Jurkat, Clone E6-1 (cell line): Measurements from ENCODE around the gene MRPL39.

Experiments
- DNase-seq: peaks from one replicate; pipeline ENCODE4 v3.0.0-alpha.2; 2011; ENCODE audit warnings: low read depth, low spot score
- H3K4me3 ChIP-seq: 2 replicates; pipeline ENCODE4 v1.5.1; 2011; ENCODE audit warnings: mild to moderate bottlenecking, low read length, control low read depth, moderate library complexity

Gene MRPL39

GRCh38 chr21:25573409-25574206, 33.7 kb downstream of the MRPL39 start:
- peak; percentile 94 for DNase-seq
- H3K4me3 ChIP-seq: peak overlapping the region; percentile 6

GRCh38 chr21:25572861-25573310, 34.4 kb downstream of the MRPL39 start:
- peak; percentile 31 for DNase-seq
- H3K4me3 ChIP-seq: no peak overlapping the region

- DNase-seq: no peak
- no peak overlapping the region for H3K4me3 ChIP-seq
These were observed 35.6 kb downstream of the MRPL39 start for GRCh38 chr21:25571726-25572121.

- H3K4me3 ChIP-seq: no peak overlapping the region
- DNase-seq: no peak
These were observed 37.6 kb downstream of the MRPL39 start for GRCh38 chr21:25569711-25570110.

- no peak overlapping the region for H3K4me3 ChIP-seq
- DNase-seq: no peak
These were observed 38.2 kb downstream of the MRPL39 start for GRCh38 chr21:25569084-25569483.

GRCh38 chr21:25568246-25568645, 39.0 kb downstream of the MRPL39 start:
- no peak overlapping the region for H3K4me3 ChIP-seq
- DNase-seq: no peak

- no peak for DNase-seq
- H3K4me3 ChIP-seq: no peak overlapping the region
These were observed 39.8 kb downstream of the MRPL39 start for GRCh38 chr21:25567472-25567871.

GRCh38 chr21:25566645-25567044, 40.6 kb downstream of the MRPL39 start:
- H3K4me3 ChIP-seq: no peak overlapping the region

GRCh38 chr21:25565272-25566211, 41.7 kb downstream of the MRPL39 start:
- no peak overlapping the region for H3K4me3 ChIP-seq

More at GRCh38 chr21:25566645-25567044, 40.6 kb downstream of the MRPL39 start:
- no peak for DNase-seq

GRCh38 chr21:25564349-25564948, 42.8 kb downstream of the MRPL39 start:
- H3K4me3 ChIP-seq: no peak overlapping the region

More at GRCh38 chr21:25565272-25566211, 41.7 kb downstream of the MRPL39 start:
- no peak for DNase-seq

GRCh38 chr21:25563361-25564116, 43.7 kb downstream of the MRPL39 start:
- DNase-seq: peak; percentile 44
- H3K4me3 ChIP-seq: no peak overlapping the region

More at GRCh38 chr21:25564349-25564948, 42.8 kb downstream of the MRPL39 start:
- no peak for DNase-seq

- DNase-seq: no peak
- H3K4me3 ChIP-seq: no peak overlapping the region
These were observed 44.6 kb downstream of the MRPL39 start for GRCh38 chr21:25562660-25563059.

GRCh38 chr21:25561668-25562641, 45.3 kb downstream of the MRPL39 start:
- H3K4me3 ChIP-seq: no peak overlapping the region
- DNase-seq: no peak

- no peak overlapping the region for H3K4me3 ChIP-seq
- no peak for DNase-seq
These were observed 46.4 kb downstream of the MRPL39 start for GRCh38 chr21:25560891-25561290.

GRCh38 chr21:25560271-25560685, 47.0 kb downstream of the MRPL39 start:
- H3K4me3 ChIP-seq: no peak overlapping the region
- DNase-seq: no peak

- DNase-seq: no peak
- no peak overlapping the region for H3K4me3 ChIP-seq
These were observed 47.5 kb downstream of the MRPL39 start for GRCh38 chr21:25559746-25560145.

GRCh38 chr21:25558123-25558522, 49.2 kb downstream of the MRPL39 start:
- no peak for DNase-seq
- no peak overlapping the region for H3K4me3 ChIP-seq

GRCh38 chr21:25557180-25557579, 50.1 kb downstream of the MRPL39 start:
- H3K4me3 ChIP-seq: no peak overlapping the region
- DNase-seq: no peak
